ACHN (cell line): ENCODE measurements around the gene PFDN1.
A peak's percentile ranks its signal among the peaks of the same experiment; 100 is the strongest.

ENCODE experiments used
- DNase-seq: peaks from one replicate; pipeline ENCODE4 v3.0.0-alpha.2; 2015
- in situ Hi-C: cut with HindIII; loops from 2 replicates; pipeline ENCODE4 v1.10.0; 2017; ENCODE audit warnings: low sequenced_read_pairs, low pct_ligation_motif_present, low pct_unique_long_range_greater_than_20kb

Gene PFDN1

GRCh38 chr5:140246378-140247122, 56.4 kb downstream of the PFDN1 start:
- in situ Hi-C loops: no loop called here
- peak; percentile 63 for DNase-seq

DNA sequence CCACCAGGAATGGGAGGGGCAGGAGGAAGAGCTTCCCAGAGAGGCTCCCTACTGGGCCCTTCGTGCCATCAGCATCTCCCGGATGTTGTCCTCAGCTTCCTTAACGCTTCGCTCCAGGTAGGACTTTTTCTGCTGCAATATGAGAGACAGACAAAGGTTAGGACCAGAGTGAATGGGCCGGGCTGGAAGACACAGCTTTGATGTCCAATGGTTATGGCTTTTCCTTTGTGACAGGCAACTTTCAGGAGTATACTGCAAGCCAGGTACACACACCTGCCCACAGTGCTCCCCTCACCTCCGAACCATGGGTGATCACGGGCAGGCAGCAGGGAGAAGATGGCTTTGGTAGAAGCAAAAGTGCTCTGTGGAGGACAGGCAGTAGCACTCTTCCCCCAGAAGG, 57.0 kb downstream of the PFDN1 start:
- no peak for DNase-seq
- in situ Hi-C loops: no loop called here

DNA sequence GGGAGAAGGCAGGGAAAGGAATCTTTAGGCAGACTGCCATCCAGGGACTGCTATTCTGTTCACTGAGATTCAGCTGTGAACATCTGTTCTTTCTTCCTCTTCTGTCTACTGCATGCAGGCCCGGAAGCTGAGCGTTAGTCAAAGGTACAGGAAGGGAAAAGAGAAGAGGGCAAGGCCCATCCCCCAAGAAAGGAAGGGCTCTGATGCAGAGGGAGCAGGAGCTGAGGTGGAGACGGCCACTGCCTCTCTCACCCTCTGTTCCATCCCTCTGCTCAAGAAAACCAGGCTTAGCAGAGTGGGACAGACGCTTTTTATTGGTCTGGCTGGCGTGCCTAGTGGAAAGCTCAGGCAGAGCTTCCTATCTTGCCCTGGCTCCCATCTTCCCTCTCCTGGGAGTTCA, 57.6 kb downstream of the PFDN1 start:
- in situ Hi-C loops: no loop called here
- no peak for DNase-seq

DNA sequence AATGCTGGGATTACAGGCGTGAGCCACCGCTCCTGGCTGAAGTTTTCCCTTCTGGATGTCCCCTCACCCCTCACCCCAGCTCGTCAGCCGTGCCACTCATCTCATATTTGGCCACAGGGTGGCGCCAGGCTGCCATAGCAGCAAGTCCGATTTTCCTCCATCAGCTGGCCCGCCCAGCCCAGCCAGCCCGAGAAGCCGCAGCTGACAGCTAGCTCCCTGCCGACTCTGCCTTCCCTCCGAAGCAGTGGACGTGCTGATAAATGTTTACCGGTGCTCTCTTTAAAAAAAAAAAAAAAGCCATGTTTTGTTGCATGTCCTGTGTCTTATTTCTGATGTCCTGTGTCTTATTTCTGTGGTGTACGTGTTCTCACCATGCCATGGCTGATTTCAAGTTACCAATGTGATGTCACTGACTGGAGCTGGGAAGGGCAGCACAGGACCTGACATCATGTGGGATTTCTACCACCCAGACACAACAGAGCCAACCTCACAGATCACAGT, 58.3 kb downstream of the PFDN1 start:
- in situ Hi-C loops: no loop called here
- DNase-seq: peak; percentile 87

- in situ Hi-C loops: no loop called here
- DNase-seq: no peak
These were observed 59.1 kb downstream of the PFDN1 start for GRCh38 chr5:140243706-140244250.

DNA sequence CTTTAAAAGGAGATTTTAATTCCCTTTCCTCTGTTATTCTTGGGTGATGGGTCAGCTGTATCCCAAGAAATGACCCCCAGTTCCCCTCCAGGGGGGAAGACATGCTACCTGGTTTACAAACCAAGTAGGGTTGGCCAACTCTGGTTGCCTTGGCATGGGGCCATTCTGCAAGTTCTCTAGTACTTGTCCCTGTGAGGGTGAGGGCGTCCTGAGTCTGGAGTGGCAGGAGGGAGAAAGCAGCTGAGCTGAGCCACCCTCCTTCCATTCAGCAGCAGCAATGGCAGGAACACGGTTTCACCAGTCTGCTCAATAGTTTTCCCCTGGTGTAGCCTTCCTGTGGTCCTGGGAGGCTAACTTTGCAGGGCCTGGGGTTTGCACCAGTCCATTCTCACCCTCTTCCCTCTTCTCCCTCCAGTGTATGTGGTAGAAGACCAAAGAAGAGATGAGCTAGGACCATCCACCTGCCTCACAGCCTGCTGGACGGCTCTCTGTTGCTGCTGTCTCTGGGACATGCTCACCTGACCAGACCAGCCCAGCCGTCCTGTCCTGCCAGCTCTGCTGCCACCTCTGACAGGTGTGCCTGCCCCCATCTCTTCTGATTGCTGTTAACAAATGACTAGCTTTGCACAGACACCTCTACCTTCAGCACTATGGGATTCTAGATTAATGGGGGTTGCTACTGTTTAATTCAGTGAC, 59.9 kb downstream of the PFDN1 start:
- DNase-seq: no peak
- in situ Hi-C loops: no loop called here

DNA sequence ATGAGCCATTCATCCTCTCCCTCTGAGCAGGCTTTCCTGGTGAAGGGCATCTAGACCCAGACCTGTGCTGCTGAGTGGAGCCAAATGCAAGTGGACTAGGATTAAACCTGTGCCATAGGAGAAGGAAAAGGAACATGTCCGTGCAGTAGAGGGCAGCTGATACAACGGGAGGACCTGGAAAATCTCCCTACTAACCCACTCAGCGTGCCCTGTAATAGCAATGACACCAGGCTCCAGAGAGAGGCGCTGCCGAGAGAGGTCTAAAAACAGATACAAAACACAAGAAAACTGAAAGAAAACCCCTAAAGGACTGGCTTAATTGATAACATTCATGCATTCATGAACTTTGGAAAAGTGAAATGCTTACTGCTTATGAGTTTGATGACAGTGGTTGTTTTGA, 60.8 kb downstream of the PFDN1 start:
- in situ Hi-C loops: no loop called here
- peak; percentile 13 for DNase-seq

GRCh38 chr5:140240987-140241706, 61.8 kb downstream of the PFDN1 start:
- in situ Hi-C loops: no loop called here
- peak; percentile 91 for DNase-seq

DNA sequence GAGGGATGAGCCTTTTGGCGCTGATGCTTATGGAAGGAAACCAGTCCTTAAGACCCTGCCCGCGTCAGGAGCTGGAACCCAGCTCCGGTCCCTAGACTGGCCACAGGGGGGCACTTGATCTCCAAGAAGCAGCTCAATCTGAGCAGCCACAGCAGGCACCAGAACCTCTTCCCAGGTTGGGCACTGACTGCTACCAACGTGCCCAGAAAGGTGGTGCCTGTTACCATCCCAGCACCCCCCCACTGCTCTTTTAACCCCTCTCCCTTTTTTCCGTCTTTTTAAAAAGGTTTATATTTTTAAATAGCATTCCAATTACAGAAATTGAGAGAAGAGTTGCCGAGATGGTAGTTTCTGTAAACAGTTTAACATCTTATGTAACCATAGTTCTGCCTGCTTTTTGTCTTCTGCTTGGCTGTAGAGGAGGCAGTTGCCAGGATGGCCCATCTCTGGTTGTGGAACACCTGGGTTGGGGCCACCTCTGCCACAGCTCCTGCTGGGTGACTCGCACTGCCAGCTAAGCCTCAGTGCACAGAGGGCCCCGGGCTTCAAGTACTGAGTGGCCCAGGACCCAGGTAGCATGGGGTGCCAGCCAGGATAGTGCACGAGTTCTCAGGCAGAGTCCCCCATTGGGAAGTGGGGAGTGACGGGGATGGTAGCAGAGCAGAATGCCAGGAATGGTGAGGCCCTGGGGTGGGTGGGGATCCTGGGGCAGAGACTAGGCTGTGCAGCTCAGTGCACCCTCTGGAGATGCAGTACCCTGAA, 62.8 kb downstream of the PFDN1 start:
- in situ Hi-C loops: no loop called here
- DNase-seq: peak; percentile 65

- DNase-seq: no peak
- in situ Hi-C loops: no loop called here
These were observed 63.4 kb downstream of the PFDN1 start for GRCh38 chr5:140239461-140239860.

- no peak for DNase-seq
- in situ Hi-C loops: no loop called here
These were observed 64.1 kb downstream of the PFDN1 start for GRCh38 chr5:140238756-140239155.

DNA sequence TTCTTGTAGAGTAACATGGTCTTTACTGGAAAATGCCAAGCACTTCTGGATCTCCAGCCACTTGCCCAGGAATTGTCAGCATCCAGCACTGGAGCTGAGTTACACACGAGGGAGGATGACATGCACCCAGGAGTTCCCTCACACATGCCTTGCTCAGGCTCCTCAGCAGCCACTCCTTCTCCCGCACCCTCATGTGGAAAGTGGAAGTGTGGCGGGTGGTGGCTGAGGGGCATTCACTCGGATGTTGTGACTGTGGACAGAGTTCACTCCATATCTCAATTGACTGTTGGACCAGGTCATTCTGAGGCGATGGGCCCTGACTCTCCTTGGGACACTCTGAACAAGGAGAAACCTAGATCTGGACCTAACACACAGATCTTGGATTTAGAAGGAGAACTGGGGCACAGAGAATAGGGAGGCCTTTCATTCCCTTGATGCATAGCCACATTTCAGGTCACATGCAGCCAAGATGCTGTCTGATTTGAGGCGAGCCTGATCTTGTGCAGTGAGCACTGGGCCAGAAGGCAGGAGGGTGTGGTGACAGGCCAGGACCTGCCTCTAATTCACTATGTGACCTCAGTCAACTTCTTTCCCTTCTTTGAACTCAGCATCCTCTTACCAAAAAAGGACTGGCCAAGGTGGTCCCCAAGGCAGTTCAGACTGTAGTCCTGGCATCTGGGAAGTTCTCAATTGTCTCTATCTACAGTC, 65.9 kb downstream of the PFDN1 start:
- no peak for DNase-seq
- in situ Hi-C loops: no loop called here

DNA sequence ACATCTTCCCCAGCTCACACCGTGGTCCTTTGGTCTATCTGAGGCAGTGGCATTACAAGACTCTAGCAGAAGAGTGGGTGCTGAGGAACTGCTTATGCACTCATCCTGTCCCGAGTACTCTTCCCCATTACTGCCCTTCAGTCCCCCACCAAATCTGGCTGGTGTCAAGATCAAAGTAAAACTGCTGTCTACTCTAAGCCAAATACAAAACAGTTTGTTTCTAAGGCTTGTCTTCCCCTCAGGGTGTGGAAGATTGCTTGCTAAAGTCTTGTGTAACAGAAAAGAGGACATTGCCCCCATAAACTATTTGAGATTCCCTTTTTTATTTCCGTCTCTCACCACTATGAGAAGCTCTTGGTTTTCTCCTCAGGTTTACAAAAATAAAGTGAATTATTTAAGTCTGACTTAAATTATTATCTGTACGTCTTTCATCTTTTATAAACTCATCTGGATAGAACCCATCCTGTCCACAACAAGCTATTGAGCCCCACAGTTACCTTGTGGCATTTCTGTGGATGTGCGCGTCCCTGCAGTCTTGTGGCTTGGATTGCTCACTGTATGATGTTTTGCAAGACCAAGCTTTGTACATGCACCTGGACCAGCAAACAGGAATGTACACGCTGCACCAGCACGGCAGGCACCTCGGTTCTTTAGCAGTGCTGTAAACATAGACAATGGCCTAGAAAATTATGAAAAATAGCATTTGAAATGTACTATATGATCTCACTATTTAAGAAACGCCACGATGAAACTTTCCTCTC, 66.9 kb downstream of the PFDN1 start:
- no peak for DNase-seq

GRCh38 chr5:140234377-140234989, 68.4 kb downstream of the PFDN1 start:
- DNase-seq: no peak
- in situ Hi-C loops: no loop called here

More for the DNA sequence above, 66.9 kb downstream of the PFDN1 start:
- in situ Hi-C loops: no loop called here

DNA sequence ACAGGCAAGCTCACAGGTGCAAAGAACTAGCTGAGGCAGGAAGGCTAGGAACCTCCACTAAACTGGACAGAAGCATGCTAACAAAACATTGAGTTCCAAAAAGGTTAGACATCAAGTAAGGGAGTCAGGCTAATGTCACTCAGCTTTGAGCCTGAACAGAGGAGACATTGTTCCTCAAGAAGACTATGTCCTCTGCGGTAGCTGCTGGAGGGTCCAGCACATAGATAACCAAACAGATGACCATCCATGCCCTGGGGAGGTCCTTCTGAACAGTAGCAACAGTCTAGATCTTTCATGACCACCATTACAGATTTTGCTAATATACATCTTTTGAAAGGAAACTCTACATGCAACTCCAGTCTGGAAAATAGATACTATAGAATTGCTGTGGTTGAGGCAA, 70.2 kb downstream of the PFDN1 start:
- in situ Hi-C loops: no loop called here
- no peak for DNase-seq

- in situ Hi-C loops: no loop called here
- no peak for DNase-seq
These were observed 72.5 kb downstream of the PFDN1 start for GRCh38 chr5:140230373-140230772.

DNA sequence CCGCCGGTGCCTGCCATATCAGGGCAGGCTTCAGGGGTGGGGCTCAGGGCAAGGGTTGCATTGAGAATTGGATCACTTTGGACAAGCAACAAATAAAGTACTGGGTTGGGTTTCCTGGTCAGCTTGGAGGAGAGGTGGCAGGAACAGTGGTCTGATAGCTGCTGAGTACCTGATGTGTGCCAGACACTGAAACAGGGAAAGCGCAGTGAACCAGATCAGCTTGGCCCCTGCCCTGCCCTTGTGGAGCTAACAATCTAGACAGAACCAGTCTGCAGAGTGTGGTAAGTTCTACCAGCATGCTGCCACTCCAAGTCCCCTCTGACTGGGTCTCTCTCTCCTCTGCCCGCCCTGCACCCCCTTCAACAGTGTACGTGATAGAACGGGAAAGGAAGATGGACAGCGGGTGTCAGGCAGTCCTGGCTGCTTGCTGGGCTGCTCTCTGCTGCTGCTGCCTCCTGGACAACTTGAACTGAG, 74.5 kb downstream of the PFDN1 start:
- no peak for DNase-seq
- in situ Hi-C loops: no loop called here
